Neural progenitor cell (in vitro differentiated cells): ENCODE measurements around the gene PRKCH. TPM values are rescaled to one million over a fixed set of nuclear protein-coding genes. Genes with fewer than 3 reads are reported as not detected.

Source experiments
- DNase-seq: peaks from one replicate; pipeline ENCODE4 v3.0.0-alpha.2; 2016; ENCODE audit warnings: low spot score
- H2AFZ ChIP-seq: fragments of 200-600 bp; sonication (generic); replicated peaks from 2 replicates; pipeline ENCODE4 v1.6.1; 2016; ENCODE audit warnings: antibody characterized with exemption
- H3F3A ChIP-seq: fragments of 200-600 bp; sonication (generic); 2 replicates; pipeline ENCODE4 v1.6.1; 2016; ENCODE audit warnings: antibody characterized with exemption, low read depth
- H3K27ac ChIP-seq: fragments of 200-600 bp; sonication (generic); 2 replicates; pipeline ENCODE4 v1.5.1; 2016; ENCODE audit warnings: mild to moderate bottlenecking
- H3K27me3 ChIP-seq: fragments of 200-600 bp; sonication (generic); 2 replicates; pipeline ENCODE4 v1.6.1; 2016; ENCODE audit warnings: mild to moderate bottlenecking, moderate library complexity
- H3K36me3 ChIP-seq: fragments of 200-600 bp; sonication (generic); 2 replicates; pipeline ENCODE4 v1.5.1; 2016
- H3K4me1 ChIP-seq: fragments of 200-600 bp; sonication (generic); 2 replicates; pipeline ENCODE4 v1.6.1; 2016; ENCODE audit warnings: mixed run types
- H3K4me2 ChIP-seq: fragments of 200-600 bp; sonication (generic); 2 replicates; pipeline ENCODE4 v1.6.1; 2016
- H3K4me3 ChIP-seq: fragments of 200-600 bp; sonication (generic); 2 replicates; pipeline ENCODE4 v1.5.1; 2016
- H3K79me2 ChIP-seq: fragments of 200-600 bp; sonication (generic); 2 replicates; pipeline ENCODE4 v1.6.1; 2016; ENCODE audit warnings: low read depth
- H3K9ac ChIP-seq: fragments of 200-600 bp; sonication (generic); 2 replicates; pipeline ENCODE4 v1.6.1; 2016
- H3K9me3 ChIP-seq: fragments of 200-600 bp; sonication (generic); 2 replicates; pipeline ENCODE4 v1.5.1; 2016; ENCODE audit warnings: low read depth
- H4K20me1 ChIP-seq: fragments of 200-600 bp; sonication (generic); 2 replicates; pipeline ENCODE4 v1.6.1; 2016; ENCODE audit warnings: low read depth
- H3K27ac Mint-ChIP-seq: 3 replicates; pipeline ENCODE4 v1.8.0; 2021; ENCODE audit warnings: mixed read lengths
- H3K27me3 Mint-ChIP-seq: 2 replicates; pipeline ENCODE4 v1.8.0; 2022; ENCODE audit warnings: low read depth, mild to moderate bottlenecking, inconsistent platforms, moderate library complexity, mixed read lengths; ENCODE audit not compliant: insufficient read depth
- H3K36me3 Mint-ChIP-seq: 3 replicates; pipeline ENCODE4 v1.8.0; 2021; ENCODE audit warnings: mixed read lengths
- H3K4me1 Mint-ChIP-seq: 3 replicates; pipeline ENCODE4 v1.8.0; 2021; ENCODE audit warnings: mixed read lengths
- H3K4me3 Mint-ChIP-seq: 3 replicates; pipeline ENCODE4 v1.8.0; 2021; ENCODE audit warnings: mild to moderate bottlenecking, moderate library complexity, mixed read lengths
- H3K9me3 Mint-ChIP-seq: 3 replicates; pipeline ENCODE4 v1.8.0; 2020; ENCODE audit warnings: mixed read lengths
- CTCF ChIP-seq: fragments of 200-600 bp; sonication (generic); IDR thresholded peaks from 2 replicates; pipeline ENCODE4 v1.5.1; 2017; ENCODE audit warnings: antibody characterized with exemption, mild to moderate bottlenecking
- EZH2 ChIP-seq: fragments of 200-600 bp; sonication (generic); IDR thresholded peaks from 2 replicates; pipeline ENCODE4 v1.6.1; 2017; ENCODE audit warnings: antibody characterized with exemption, mild to moderate bottlenecking, moderate library complexity
- EZH2phosphoT487 ChIP-seq: fragments of 200-600 bp; sonication (generic); IDR thresholded peaks from 2 replicates; pipeline ENCODE4 v1.6.1; 2017; ENCODE audit warnings: antibody characterized with exemption
- total RNA-seq: library from RNA; depleted of rRNA; stranded (reverse); fragments of >200 nt; gene quantifications from 2 replicates; pipeline ENCODE4 v1.2.3, GENCODE V29; 2015; ENCODE audit warnings: low replicate concordance

PRKCH gene
- total RNA-seq, 1 donor from 2014 or later: 1.3 TPM

- H3K79me2 ChIP-seq: no peaks in the 10 kb centered on the region
- H3K9ac ChIP-seq: no peak overlapping the region
- Mint-ChIP-seq H3K27me3 (no peaks in the 10 kb centered on the region), H3K27ac (no peak overlapping the region), H3K36me3 (no peaks in the 10 kb centered on the region), H3K4me3 (no peak overlapping the region), H3K9me3 (no peaks in the 10 kb centered on the region), H3K4me1 (peaks cover 4% of the 10 kb centered on the region)
- no peaks in the 10 kb centered on the region for H3K9me3 ChIP-seq
- H3K27ac ChIP-seq: no peak overlapping the region
- H3K36me3 ChIP-seq: no peaks in the 10 kb centered on the region
- H4K20me1 ChIP-seq: no peaks in the 10 kb centered on the region
- H2AFZ ChIP-seq: no peak overlapping the region
- H3K4me3 ChIP-seq: no peak overlapping the region
- TF ChIP-seq EZH2phosphoT487 (no peak), EZH2 (no peak), CTCF (no peak)
- H3K27me3 ChIP-seq: no peaks in the 10 kb centered on the region
- no peaks in the 10 kb centered on the region for H3K4me1 ChIP-seq
- no peaks in the 10 kb centered on the region for H3F3A ChIP-seq
- H3K4me2 ChIP-seq: no peak overlapping the region
- no peak for DNase-seq
Observed at GRCh38 chr14:61514927-61515326, 193.5 kb downstream of the PRKCH start.

DNA sequence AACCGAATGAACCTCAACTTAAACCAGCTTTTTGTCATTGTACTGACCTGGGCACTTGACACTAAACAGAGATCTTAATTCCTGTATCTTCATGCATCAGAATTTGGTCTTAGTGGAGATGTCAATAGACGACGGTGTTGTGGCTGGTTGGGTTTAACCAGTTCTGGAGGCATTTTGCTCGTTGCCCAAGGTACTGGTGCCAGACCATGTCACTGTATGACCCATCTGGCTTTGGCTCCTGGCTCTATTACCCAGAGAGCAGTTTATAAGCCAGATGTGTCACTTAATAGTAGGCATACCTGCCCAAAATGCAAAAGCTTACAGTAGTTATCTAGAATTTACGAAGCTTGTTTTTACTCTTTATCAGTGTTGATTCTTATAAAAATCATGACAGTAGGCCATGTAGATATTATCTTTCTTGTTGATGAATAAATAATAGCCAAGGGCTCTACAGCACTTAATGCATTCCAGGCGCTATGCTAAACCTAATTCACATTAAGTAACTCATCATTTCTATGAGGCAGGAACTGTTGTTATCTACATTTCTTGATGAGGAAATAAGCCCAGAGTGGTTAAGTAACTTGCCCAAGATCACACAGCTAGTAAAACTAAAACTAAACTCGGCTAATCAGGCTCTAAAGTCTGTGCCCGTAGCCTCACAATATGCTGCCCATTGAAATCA is 194.2 kb downstream of the PRKCH start:
- DNase-seq: no peak
- H3K27me3 ChIP-seq: no peaks in the 10 kb centered on the region
- H3K9me3 Mint-ChIP-seq: no peaks in the 10 kb centered on the region
- no peak overlapping the region for H2AFZ ChIP-seq
- TF ChIP-seq EZH2 (no peak), EZH2phosphoT487 (no peak), CTCF (no peak)
- H3K36me3 ChIP-seq: no peaks in the 10 kb centered on the region
- no peaks in the 10 kb centered on the region for H4K20me1 ChIP-seq
- H3K4me2 ChIP-seq: no peak overlapping the region
- no peaks in the 10 kb centered on the region for H3F3A ChIP-seq
- no peaks in the 10 kb centered on the region for H3K9me3 ChIP-seq
- no peaks in the 10 kb centered on the region for H3K27me3 Mint-ChIP-seq
- H3K4me1 ChIP-seq: no peaks in the 10 kb centered on the region
- no peak overlapping the region for H3K4me3 Mint-ChIP-seq
- H3K36me3 Mint-ChIP-seq: no peaks in the 10 kb centered on the region
- no peaks in the 10 kb centered on the region for H3K79me2 ChIP-seq
- H3K4me1 Mint-ChIP-seq: peaks cover 4% of the 10 kb centered on the region
- H3K4me3 ChIP-seq: no peak overlapping the region
- H3K9ac ChIP-seq: no peak overlapping the region
- no peak overlapping the region for H3K27ac ChIP-seq
- no peak overlapping the region for H3K27ac Mint-ChIP-seq

DNA sequence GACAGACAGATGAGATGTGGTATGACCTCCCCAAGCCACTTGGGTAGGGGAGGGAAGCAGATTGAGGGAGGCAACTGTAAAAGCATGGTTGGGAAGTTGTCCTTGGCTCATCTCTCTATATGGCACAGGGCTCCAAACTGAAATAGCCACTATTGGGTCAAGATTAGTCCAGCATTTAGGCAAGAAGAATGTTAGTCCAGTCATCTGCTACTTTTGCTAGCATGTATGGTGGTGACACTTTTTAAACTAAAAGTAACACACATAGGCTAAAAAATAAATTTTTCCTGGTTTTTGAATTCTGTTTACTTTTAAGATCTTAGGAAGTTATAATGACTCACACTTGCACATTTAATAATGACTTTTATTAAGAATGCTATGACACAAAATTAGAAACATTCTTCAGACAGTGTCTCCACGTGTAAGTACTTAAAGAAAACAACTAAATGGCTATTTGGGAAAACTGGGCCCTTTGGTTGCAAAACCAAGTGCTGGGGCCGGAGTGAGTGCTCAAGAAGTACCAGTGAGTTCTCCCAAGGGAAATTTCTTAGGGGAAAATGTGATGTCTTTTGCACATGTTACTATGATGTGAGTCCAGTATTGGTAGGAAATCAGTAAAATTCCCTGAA is 194.9 kb downstream of the PRKCH start:
- Mint-ChIP-seq H3K4me3 (no peak overlapping the region), H3K4me1 (peaks cover 4% of the 10 kb centered on the region), H3K27me3 (no peaks in the 10 kb centered on the region), H3K9me3 (no peaks in the 10 kb centered on the region), H3K27ac (no peak overlapping the region), H3K36me3 (no peaks in the 10 kb centered on the region)
- H3K4me3 ChIP-seq: no peak overlapping the region
- H4K20me1 ChIP-seq: no peaks in the 10 kb centered on the region
- H3K27ac ChIP-seq: no peak overlapping the region
- H3K27me3 ChIP-seq: no peaks in the 10 kb centered on the region
- no peaks in the 10 kb centered on the region for H3K79me2 ChIP-seq
- no peaks in the 10 kb centered on the region for H3K4me1 ChIP-seq
- no peak overlapping the region for H3K9ac ChIP-seq
- H3K36me3 ChIP-seq: no peaks in the 10 kb centered on the region
- no peak overlapping the region for H3K4me2 ChIP-seq
- no peaks in the 10 kb centered on the region for H3K9me3 ChIP-seq
- TF ChIP-seq EZH2 (no peak), CTCF (no peak), EZH2phosphoT487 (no peak)
- no peak for DNase-seq
- H3F3A ChIP-seq: no peaks in the 10 kb centered on the region
- no peak overlapping the region for H2AFZ ChIP-seq
